Pancreas (tissue), 10 donors: ENCODE data around the gene PRIMA1. TPM values are rescaled to one million over a fixed set of nuclear protein-coding genes. Genes with fewer than 3 reads are reported as not detected.

Experiments
- ATAC-seq, 4 donors: fragments of 200-7000 bp; cut with Tn5 transposase; one replicate each; pipeline versions ENCODE4 v1.8.0 to v1.9.1; 2020; ENCODE audit warnings: mild to moderate bottlenecking in 4 of 4, moderate library complexity in 4 of 4
- DNase-seq, 6 donors: peaks; one replicate each; pipeline ENCODE4 v3.0.0-alpha.2; 2020
- FAIRE-seq: peaks from 2 replicates; lab custom pipeline; 2012; peaks lifted over from hg19 to GRCh38; lab: Jason Lieb, UNC
- H3K27ac ChIP-seq, 4 donors: fragments of 200-600 bp; sonication (generic); 1 replicate in 3 of 4; 2 replicates in 1 of 4; pipeline versions ENCODE4 v1.5.0 to v1.8.0; 2020
- H3K27me3 ChIP-seq, 4 donors: fragments of 200-600 bp; one replicate each; pipeline ENCODE4 v1.8.0; 2021
- H3K36me3 ChIP-seq, 3 donors: fragments of 200-600 bp; sonication (generic) in 1 of 3; one replicate each; pipeline versions ENCODE4 v1.5.0 to v1.8.0; 2020 to 2021
- H3K4me1 ChIP-seq, 3 donors: fragments of 200-600 bp; one replicate each; pipeline ENCODE4 v1.8.0; 2021
- H3K4me3 ChIP-seq, 4 donors: fragments of 200-600 bp; sonication (generic) in 2 of 4; one replicate each; pipeline versions ENCODE4 v1.5.0 to v1.8.0; 2020 to 2021
- H3K9me3 ChIP-seq, 4 donors: fragments of 200-600 bp; one replicate each; pipeline ENCODE4 v1.8.0; 2021
- CTCF ChIP-seq, 4 donors: fragments of 200-600 bp; sonication (generic) in 3 of 4; IDR thresholded peaks; one replicate each; pipeline versions ENCODE4 v1.5.0 to v1.8.0; 2021; ENCODE audit warnings: antibody characterized with exemption in 4 of 4
- WGBS, 2 donors: extraction: QIAGEN DNeasy Blood & Tissue Kit; methylation state at CpG; one replicate each; pipeline ENCODE4 v1.1.7; 2013; 5-methylcytosine and 5-hydroxymethylcytosine counted together
- intact Hi-C, 3 donors: fragments of 100-400 bp; cut with DNase I; formaldehyde crosslinking; loops; one replicate each; pipeline versions ENCODE4 v1.11.1 to v1.14.2; 2022
- polyA plus RNA-seq, 2 donors: library from polyadenylated mRNA; stranded (reverse); fragments of 200-250 nt; gene quantifications; one replicate each; pipeline ENCODE4 v1.2.3, GENCODE V29; 2013
- total RNA-seq, 6 donors: library from RNA; stranded (reverse); fragmentation: NEBNext Ultra II Directional in 4 of 6; extraction: Animal tissue kit (Norgen Biotek cat#: 25700) in 4 of 6; gene quantifications; one replicate each; pipeline versions ENCODE4 v1.2.1 to v1.2.4, GENCODE V29; 2021 to 2023
- donor health status: healthy with polysubstance abuse.
- donor health status: DM: no; HTN: no; CAD: no; lungs with moderate emphysema.
- donor health status: DM: no; HTN: no; CAD: no.
- donor health status: control.
- donor health status: control.
- donor health status: Bipolar disorder and iron deficiency.
- donor health status: DM: yes; HTN: yes; CAD: no.
- donor health status: DM: no; HTN: no; CAD: no.
- donor health status: DM: no; HTN: no; CAD: no.
- donor health status: DM: yes; HTN: yes; CAD: no.

PRIMA1 gene
- total and polyA plus RNA-seq, 8 donors: 0.27 to 0.61 (median 0.33) TPM

- Histone ChIP-seq H3K9me3 (no peaks in the 10 kb centered on the region), H3K27me3 (no peaks in the 10 kb centered on the region), H3K27ac (no peak overlapping the region), H3K4me3 (no peak overlapping the region), H3K36me3 (no peaks in the 10 kb centered on the region), H3K4me1 (no peaks in the 10 kb centered on the region)
- DNase-seq (no peak), FAIRE-seq (no peak), ATAC-seq (no peak)
- WGBS, 2 donors: 67 to 70% methylated on average over 8 of the region's 8 CpGs
- TF ChIP-seq CTCF (IDR thresholded peaks at IDR 0.05): no peak
- intact Hi-C loops: no loop called here
These were observed 43.4 kb downstream of the PRIMA1 start for GRCh38 chr14:93744876-93745275.

GRCh38 chr14:93744176-93744575, 44.1 kb downstream of the PRIMA1 start:
- ATAC-seq (no peak), DNase-seq (no peak), FAIRE-seq (no peak)
- H3K36me3 ChIP-seq: no peaks in the 10 kb centered on the region
- no peaks in the 10 kb centered on the region for H3K27me3 ChIP-seq
- no peak overlapping the region for H3K27ac ChIP-seq
- H3K4me1 ChIP-seq: no peaks in the 10 kb centered on the region
- no peak overlapping the region for H3K4me3 ChIP-seq
- 60 to 64% methylated on average over 14 of the region's 14 CpGs for WGBS, 2 donors
- H3K9me3 ChIP-seq: no peaks in the 10 kb centered on the region
- intact Hi-C loops: no loop called here
- TF ChIP-seq CTCF (IDR thresholded peaks at IDR 0.05): no peak

- no peak for TF ChIP-seq CTCF (IDR thresholded peaks at IDR 0.05)
- H3K36me3 ChIP-seq: no peaks in the 10 kb centered on the region
- no peaks in the 10 kb centered on the region for H3K27me3 ChIP-seq
- intact Hi-C loops: no loop called here
- H3K27ac ChIP-seq: no peak overlapping the region
- H3K4me3 ChIP-seq: no peak overlapping the region
- no peaks in the 10 kb centered on the region for H3K9me3 ChIP-seq
- 73 to 77% methylated on average over 26 of the region's 26 CpGs for WGBS, 2 donors
- FAIRE-seq: no peak
- DNase-seq: no peak
- no peak for ATAC-seq
- no peaks in the 10 kb centered on the region for H3K4me1 ChIP-seq
These were observed 44.8 kb downstream of the PRIMA1 start for GRCh38 chr14:93743270-93744060.

- Histone ChIP-seq H3K4me1 (no peaks in the 10 kb centered on the region), H3K36me3 (no peaks in the 10 kb centered on the region), H3K27me3 (no peaks in the 10 kb centered on the region), H3K9me3 (no peaks in the 10 kb centered on the region), H3K4me3 (no peak overlapping the region), H3K27ac (no peak overlapping the region)
- no peak for TF ChIP-seq CTCF (IDR thresholded peaks at IDR 0.05)
- DNase-seq (no peak), FAIRE-seq (no peak), ATAC-seq (no peak)
- WGBS, 2 donors: 64 to 67% methylated on average over 8 of the region's 8 CpGs
- intact Hi-C loops: no loop called here
These were observed 45.5 kb downstream of the PRIMA1 start for GRCh38 chr14:93742761-93743160.

- intact Hi-C loops: no loop called here
These were observed 46.6 kb downstream of the PRIMA1 start for GRCh38 chr14:93741556-93742230.

More at GRCh38 chr14:93741556-93742230, 46.6 kb downstream of the PRIMA1 start:
- no peak for ATAC-seq
- Histone ChIP-seq H3K4me1 (no peaks in the 10 kb centered on the region), H3K4me3 (no peak overlapping the region), H3K27ac (no peak overlapping the region), H3K9me3 (no peaks in the 10 kb centered on the region), H3K27me3 (no peaks in the 10 kb centered on the region), H3K36me3 (no peaks in the 10 kb centered on the region)
- no peak for TF ChIP-seq CTCF (IDR thresholded peaks at IDR 0.05)
- WGBS, 2 donors: 70 to 80% methylated on average over 12 of the region's 12 CpGs
- no peak for FAIRE-seq
- no peak for DNase-seq
